ELR (cell line): Measurements from ENCODE around the gene CDK5.
"Not testable (repeated sequence)": the region's sequence is repeated elsewhere in the genome, so short reads cannot be mapped to it uniquely, and the experiment has no call there.

Experiments used
- DNase-seq: peaks from one replicate; pipeline ENCODE4 v3.0.0-alpha.2; 2015; ENCODE audit warnings: low read depth

Gene CDK5

GRCh38 chr7:151013733-151014497, 43.8 kb downstream of the CDK5 start:
- DNase-seq, result peak; percentile 59

DNA sequence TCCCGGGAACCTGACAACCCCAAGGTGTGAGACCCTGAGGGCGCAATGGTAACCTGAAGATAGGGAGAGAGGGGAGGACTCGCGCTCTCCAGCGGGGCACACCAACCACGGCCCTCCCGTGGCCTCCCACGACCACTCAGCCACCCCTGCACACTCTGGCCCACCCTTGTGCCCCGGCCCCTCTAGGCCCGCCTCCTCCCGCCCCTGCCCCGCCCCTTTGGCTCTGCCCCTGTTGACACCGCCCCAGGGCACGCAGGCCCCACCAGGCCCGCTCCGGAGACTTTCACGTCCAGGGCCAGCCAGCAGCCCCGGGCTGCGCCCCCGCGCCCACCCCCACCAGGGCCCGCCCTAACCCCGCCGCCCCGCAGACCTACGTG, 44.4 kb downstream of the CDK5 start:
- DNase-seq, result no peak

DNA sequence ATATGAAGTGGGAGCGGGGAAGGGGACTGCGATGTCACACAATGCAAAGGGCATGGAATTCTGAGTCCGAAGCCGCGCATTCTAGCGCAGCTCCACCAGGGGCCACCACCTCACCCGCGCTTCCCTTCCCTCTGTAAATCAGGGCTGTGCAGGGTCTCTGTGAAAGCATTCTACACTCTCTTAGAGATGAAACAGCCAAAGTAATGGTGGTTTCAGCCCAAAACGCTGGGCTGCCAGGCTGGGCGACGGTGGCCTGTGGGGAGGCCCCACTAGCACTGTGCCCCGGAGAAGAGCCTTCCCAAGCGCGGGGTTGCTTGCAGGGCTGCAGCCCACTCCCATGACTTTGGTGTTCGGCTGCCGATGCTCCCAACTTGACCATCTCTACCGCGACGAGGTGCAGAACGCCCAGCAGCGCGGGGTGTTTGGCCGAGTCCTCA, 44.8 kb downstream of the CDK5 start:
- DNase-seq, result peak; percentile 58

DNA sequence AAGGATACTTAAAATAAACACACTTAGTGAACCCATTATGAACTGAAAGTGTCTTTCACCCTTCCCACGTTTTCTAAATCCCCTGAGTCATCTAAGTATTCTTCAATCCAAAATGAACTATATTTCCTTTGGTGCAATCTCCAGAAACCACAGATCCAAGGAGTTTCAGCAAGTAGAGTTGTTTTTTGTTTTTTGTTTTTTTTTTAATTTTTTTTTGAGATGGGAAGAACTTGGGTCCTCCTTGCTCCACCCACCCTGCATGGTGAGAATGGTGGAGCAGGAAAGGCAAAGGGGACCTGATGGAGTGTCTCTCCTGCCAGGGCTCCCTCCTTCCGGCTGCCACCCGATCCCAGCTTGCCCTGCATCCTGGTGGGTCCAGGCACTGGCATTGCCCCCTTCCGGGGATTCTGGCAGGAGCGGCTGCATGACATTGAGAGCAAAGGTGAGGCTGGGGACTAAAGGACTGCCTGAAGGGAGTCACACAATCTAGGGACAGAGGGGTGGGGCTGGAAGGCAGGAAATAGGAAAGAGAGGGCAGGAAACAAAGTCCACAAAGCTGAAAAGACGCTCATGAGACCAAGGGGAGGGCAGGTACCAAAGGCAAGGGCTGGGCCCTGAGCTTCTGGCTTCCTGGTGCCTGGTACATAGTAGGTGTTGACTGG, 45.5 kb downstream of the CDK5 start:
- no peak for DNase-seq

- not testable (repeated sequence) for DNase-seq
Observed at GRCh38 chr7:151011616-151012015, 46.1 kb downstream of the CDK5 start.

GRCh38 chr7:151011097-151011409, 46.6 kb downstream of the CDK5 start:
- no peak for DNase-seq

- DNase-seq, result no peak
Observed at GRCh38 chr7:151010307-151011096, 47.2 kb downstream of the CDK5 start.

DNA sequence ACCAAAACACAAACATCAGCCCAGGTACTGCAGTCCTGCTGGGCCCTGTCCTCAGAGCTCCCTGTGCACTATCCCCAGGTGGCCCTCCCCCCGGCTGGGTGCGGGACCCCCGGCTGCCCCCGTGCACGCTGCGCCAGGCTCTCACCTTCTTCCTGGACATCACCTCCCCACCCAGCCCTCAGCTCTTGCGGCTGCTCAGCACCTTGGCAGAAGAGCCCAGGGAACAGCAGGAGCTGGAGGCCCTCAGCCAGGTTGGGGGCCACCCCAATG, 47.7 kb downstream of the CDK5 start:
- no peak for DNase-seq

DNA sequence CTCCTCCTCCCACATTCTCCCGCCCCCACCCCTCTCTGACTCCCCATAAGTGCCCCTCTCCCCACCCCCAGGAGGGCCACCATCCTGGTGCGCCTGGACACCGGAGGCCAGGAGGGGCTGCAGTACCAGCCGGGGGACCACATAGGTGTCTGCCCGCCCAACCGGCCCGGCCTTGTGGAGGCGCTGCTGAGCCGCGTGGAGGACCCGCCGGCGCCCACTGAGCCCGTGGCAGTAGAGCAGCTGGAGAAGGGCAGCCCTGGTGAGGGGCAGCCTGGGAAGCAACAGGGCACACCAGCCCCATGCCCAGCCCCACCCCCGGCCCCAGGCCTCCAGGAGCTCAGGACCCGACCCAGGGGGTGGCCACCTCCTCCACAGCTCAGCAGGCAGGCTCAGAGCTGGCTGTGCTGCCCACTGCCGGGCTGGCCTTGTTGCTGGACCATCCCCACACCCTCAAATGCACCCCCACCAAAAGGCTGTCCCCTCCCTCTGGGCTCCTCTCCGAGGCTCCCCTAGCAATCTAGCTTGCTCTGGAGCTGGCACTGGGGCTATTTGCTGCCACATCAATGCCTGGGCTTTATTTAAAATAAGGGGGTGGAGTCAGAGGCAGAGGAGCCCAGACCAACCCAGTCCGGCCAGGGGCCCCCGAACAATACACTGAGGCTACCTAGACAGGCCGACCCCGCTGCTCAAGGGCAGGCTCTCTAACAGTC, 48.2 kb downstream of the CDK5 start:
- DNase-seq, result no peak

GRCh38 chr7:151008511-151009323, 49.0 kb downstream of the CDK5 start:
- no peak for DNase-seq

DNA sequence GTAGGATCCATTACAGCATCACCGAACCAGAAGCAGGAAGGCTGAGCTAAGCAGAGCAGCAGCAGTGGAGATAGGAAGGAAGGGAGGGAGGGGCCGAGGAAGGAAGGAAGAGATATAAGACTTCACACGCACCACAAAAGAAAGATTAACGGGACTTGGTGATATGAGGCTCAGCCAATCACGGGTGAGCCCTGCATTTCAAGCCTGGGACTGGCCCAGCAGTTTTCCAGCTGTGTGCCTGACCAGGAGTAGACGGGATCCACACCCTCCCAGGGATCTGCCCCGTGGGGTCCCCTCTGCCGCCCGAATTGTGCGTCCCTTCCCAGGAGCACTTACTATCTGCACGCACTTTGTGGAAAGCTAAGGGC, 49.6 kb downstream of the CDK5 start:
- no peak for DNase-seq

DNA sequence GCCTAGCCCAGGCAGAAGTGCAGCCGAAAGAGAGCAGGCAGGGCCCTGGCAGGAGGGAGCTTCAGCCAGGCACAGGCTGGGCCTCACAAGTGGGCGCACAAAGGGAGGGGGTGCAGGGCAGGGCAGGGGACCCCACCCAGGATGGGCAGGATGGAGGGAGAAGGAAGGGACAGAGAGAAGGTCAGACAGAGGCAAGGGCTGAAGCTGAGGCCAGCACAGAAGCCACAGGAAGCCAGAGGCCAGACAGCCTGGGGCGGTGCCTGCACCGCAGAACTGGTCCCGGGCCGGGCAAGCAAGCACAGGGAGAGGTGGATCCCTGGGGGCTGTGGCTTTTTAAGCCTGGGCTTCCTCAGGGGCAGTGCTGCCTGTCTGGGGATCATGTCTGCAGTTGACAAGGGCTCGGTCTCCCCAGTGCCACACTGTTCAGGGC, 50.2 kb downstream of the CDK5 start:
- DNase-seq, result peak; percentile 34

DNA sequence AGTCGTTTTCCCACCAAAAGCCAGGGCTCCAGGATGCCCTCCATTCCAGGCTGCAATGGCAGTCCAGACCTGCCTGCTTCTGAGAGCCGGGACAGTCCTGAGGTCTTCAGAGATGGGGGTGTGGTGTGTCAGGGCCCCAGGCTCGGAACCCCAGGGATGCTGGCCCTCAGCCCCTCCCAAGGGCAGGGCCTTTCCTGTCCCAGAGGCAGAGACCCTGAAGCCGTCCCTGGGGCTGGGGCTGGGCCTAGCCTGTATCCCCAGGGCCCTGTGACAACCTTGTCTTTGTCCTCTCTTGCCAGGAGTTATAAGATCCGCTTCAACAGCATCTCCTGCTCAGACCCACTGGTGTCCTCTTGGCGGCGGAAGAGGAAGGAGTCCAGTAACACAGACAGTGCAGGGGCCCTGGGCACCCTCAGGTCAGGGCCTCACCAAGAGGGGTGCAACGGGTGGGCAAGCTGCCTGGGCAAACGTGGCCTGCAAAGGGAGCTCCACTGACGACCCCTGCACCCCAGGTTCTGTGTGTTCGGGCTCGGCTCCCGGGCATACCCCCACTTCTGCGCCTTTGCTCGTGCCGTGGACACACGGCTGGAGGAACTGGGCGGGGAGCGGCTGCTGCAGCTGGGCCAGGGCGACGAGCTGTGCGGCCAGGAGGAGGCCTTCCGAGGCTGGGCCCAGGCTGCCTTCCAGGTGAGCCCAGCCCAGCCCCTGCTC, 51.0 kb downstream of the CDK5 start:
- no peak for DNase-seq

DNA sequence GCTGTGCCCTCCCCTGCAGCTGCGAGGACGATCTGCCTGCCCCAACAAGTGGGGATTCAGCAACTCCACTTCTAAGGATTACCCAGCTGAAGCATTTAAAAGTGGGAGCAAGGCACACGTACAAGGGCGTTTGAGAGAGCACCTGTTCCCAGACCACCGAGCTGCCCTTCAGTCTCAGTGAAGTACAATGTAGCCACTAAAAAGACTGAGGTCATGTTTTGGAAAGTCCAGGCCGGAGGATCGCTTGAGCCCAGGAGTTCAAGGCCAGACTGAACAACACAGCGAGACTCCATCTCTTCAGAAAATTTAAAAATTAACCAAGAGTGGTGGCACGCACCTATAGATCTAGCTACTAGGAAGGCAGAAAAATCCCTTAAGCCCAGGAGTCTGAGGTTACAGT, 52.1 kb downstream of the CDK5 start:
- no peak for DNase-seq
